IMR-90 (cell line): ENCODE measurements around the gene NEO1.

Experiments
- BHLHE40 ChIP-seq: fragments of 150-350 bp; IDR thresholded peaks from 2 replicates; pipeline ENCODE4 v1.6.1; 2016; ENCODE audit warnings: mild to moderate bottlenecking, low read depth, low read length
- CTCF ChIP-seq: conservative IDR thresholded peaks from 2 replicates; pipeline ENCODE4 v1.5.1; 2012; ENCODE audit warnings: mild to moderate bottlenecking, low read depth, low read length, improper control_type of control experiment
- ELK1 ChIP-seq: fragments of 150-350 bp; IDR thresholded peaks from 2 replicates; pipeline ENCODE4 v1.6.1; 2016; ENCODE audit warnings: low read depth, mild to moderate bottlenecking, low read length, moderate library complexity, borderline replicate concordance
- FOS ChIP-seq: fragments of 150-350 bp; IDR thresholded peaks from 2 replicates; pipeline ENCODE4 v1.6.1; 2016; ENCODE audit warnings: low read depth, low read length
- POLR2A ChIP-seq: IDR thresholded peaks from 2 replicates; pipeline ENCODE4 v1.6.1; 2012; ENCODE audit warnings: mild to moderate bottlenecking, low read depth, low read length
- RAD21 ChIP-seq: IDR thresholded peaks from 2 replicates; pipeline ENCODE4 v1.6.1; 2012; ENCODE audit warnings: low read length, improper control_type of control experiment
- RFX5 ChIP-seq: IDR thresholded peaks from 2 replicates; pipeline ENCODE4 v1.8.0; 2012; ENCODE audit warnings: low read depth, mild to moderate bottlenecking, low read length, moderate library complexity
- USF2 ChIP-seq: fragments of 150-350 bp; IDR thresholded peaks from 2 replicates; pipeline ENCODE4 v1.6.1; 2017; ENCODE audit warnings: mild to moderate bottlenecking, antibody characterized with exemption, low read length, low read depth

GRCh38 chr15:73232776-73233175 lies 180.5 kb downstream of the NEO1 start:
- TF ChIP-seq RFX5 (no peak), CTCF (no peak), BHLHE40 (no peak), POLR2A (no peak), ELK1 (no peak), USF2 (no peak), FOS (no peak), RAD21 (no peak)
